K562 (cell line): ENCODE data around the gene HAPLN3. TPM values are rescaled to one million over a fixed set of nuclear protein-coding genes. Genes with fewer than 3 reads are reported as not detected.
A peak's percentile ranks its signal among the peaks of the same experiment; 100 is the strongest.

Experiments
- ATAC-seq: fragments of 200-7000 bp; cut with Tn5 transposase; 3 replicates; pipeline ENCODE4 v1.9.1; 2020; ENCODE audit warnings: moderate library complexity
- BruUV-seq: library from RNA; stranded (reverse); fragments of 400-500 nt; replicated peaks from 2 replicates; lab custom pipeline; 2021; lab: Mats Ljungman, UMichigan
- CTCF ChIA-PET: fragments of 300-600 bp; formaldehyde crosslinking; extraction: SDS; loops from one replicate; lab custom pipeline; 2021; ENCODE audit warnings: low intra/inter-chr PET ratio; lab: Yijun Ruan, JAX
- POLR2A ChIA-PET: fragments of 300-600, 350-650 bp; sonication (Branson Sonifier 250); formaldehyde crosslinking; extraction: SDS; loops from one replicate; lab custom pipeline; 2021; ENCODE audit warnings: antibody characterized with exemption, inconsistent platforms; lab: Yijun Ruan, JAX
- DNase-seq, 4 experiments: peaks; one replicate each; pipeline versions ENCODE4 v3.0.0 to v3.0.0-alpha.2; 2011 to 2018; ENCODE audit warnings: low spot score in 3 of 4, mixed read lengths in 3 of 4; ENCODE audit errors: extremely low read depth in 1 of 4
- FAIRE-seq: peaks from 2 replicates; lab custom pipeline; 2011; peaks lifted over from hg19 to GRCh38; lab: Jason Lieb, UNC
- H2AFZ ChIP-seq: 2 replicates; pipeline ENCODE4 v1.6.0; 2011; ENCODE audit warnings: low read depth, low read length, control low read depth, inconsistent platforms
- H3K27ac ChIP-seq: fragments of 200-600 bp; 3 replicates; pipeline ENCODE4 v1.8.0; 2011; ENCODE audit warnings: low read depth, mild to moderate bottlenecking, control low read depth, inconsistent platforms, low read length, moderate library complexity, mixed read lengths; ENCODE audit errors: extremely low read depth
- H3K27me3 ChIP-seq, 2 experiments: fragments of 300-600 bp in 1 of 2; 2 replicates in 1 of 2; 3 replicates in 1 of 2; pipeline versions ENCODE4 v1.6.0 to v1.8.0; 2011; ENCODE audit warnings: inconsistent platforms in 2 of 2, low read length in 2 of 2, mild to moderate bottlenecking in 1 of 2, mixed read lengths in 1 of 2, moderate library complexity in 1 of 2; ENCODE audit not compliant: control insufficient read depth in 2 of 2, insufficient read depth in 2 of 2
- H3K36me3 ChIP-seq: fragments of 300-600 bp; 3 replicates; pipeline ENCODE4 v1.8.0; 2011; ENCODE audit warnings: mild to moderate bottlenecking, low read length, inconsistent platforms; ENCODE audit not compliant: control insufficient read depth, insufficient read depth
- H3K4me1 ChIP-seq, 2 experiments: fragments of 200-600 bp in 1 of 2; replicated peaks in 1 of 2; 2 replicates in 1 of 2; 3 replicates in 1 of 2; pipeline versions ENCODE4 v1.5.1 to v1.8.0; 2011; ENCODE audit warnings: inconsistent platforms in 2 of 2, low read length in 2 of 2, mild to moderate bottlenecking in 1 of 2, mixed read lengths in 1 of 2, moderate library complexity in 1 of 2; ENCODE audit not compliant: control insufficient read depth in 2 of 2, insufficient read depth in 2 of 2
- H3K4me2 ChIP-seq: 2 replicates; pipeline ENCODE4 v1.6.1; 2011; ENCODE audit warnings: low read length, control low read depth, inconsistent platforms, mixed read lengths; ENCODE audit not compliant: insufficient read depth
- H3K4me3 ChIP-seq: fragments of 200-600 bp; sonication (generic), shearing (Covaris generic); 2 replicates; pipeline ENCODE4 v1.5.1; 2016; ENCODE audit warnings: control low read depth, inconsistent platforms
- H3K79me2 ChIP-seq: fragments of 200-600 bp; 3 replicates; pipeline ENCODE4 v1.8.0; 2011; ENCODE audit warnings: low read length, inconsistent platforms; ENCODE audit not compliant: control insufficient read depth, insufficient read depth
- H3K9ac ChIP-seq, 2 experiments: 2 replicates each; pipeline versions ENCODE4 v1.6.0 to v1.6.1; 2011; ENCODE audit warnings: low read depth in 2 of 2, low read length in 2 of 2, control low read depth in 1 of 2, inconsistent platforms in 1 of 2, mild to moderate bottlenecking in 1 of 2, mixed read lengths in 1 of 2; ENCODE audit not compliant: insufficient read depth in 1 of 2
- H3K9me1 ChIP-seq: one replicate; pipeline ENCODE4 v1.6.0; 2011; ENCODE audit warnings: inconsistent platforms, mild to moderate bottlenecking, low read length, moderate library complexity; ENCODE audit not compliant: control insufficient read depth, insufficient read depth
- H3K9me3 ChIP-seq: replicated peaks from 2 replicates; pipeline ENCODE4 v1.5.1; 2011; ENCODE audit warnings: low read depth, low read length, inconsistent platforms; ENCODE audit not compliant: control insufficient read depth, insufficient read depth
- H4K20me1 ChIP-seq: replicated peaks from 2 replicates; pipeline ENCODE4 v1.6.1; 2011; ENCODE audit warnings: low read length, inconsistent platforms, mixed read lengths; ENCODE audit not compliant: control insufficient read depth, insufficient read depth
- FOXM1 ChIP-seq, 2 experiments: fragments of 450-650 bp in 1 of 2; sonication (generic) in 1 of 2; formaldehyde crosslinking in 1 of 2; IDR thresholded peaks; 2 replicates each; pipeline versions ENCODE4 v1.6.1 to v1.9.0; 2017 to 2022; ENCODE audit warnings: low read depth in 2 of 2, mild to moderate bottlenecking in 2 of 2, missing genetic modification reagents in 1 of 2, moderate library complexity in 1 of 2
- NFE2 ChIP-seq: IDR thresholded peaks from 2 replicates; pipeline ENCODE4 v1.6.1; 2014; ENCODE audit warnings: antibody characterized with exemption, low read depth
- NR2C1 ChIP-seq, 2 experiments: fragments of 450-650 bp; IDR thresholded peaks; 2 replicates each; pipeline ENCODE4 v1.6.1; 2017; ENCODE audit warnings: mild to moderate bottlenecking in 2 of 2, antibody characterized with exemption in 1 of 2, inconsistent platforms in 1 of 2, missing compliant biosample characterization in 1 of 2, missing genetic modification characterization in 1 of 2
- WGBS: fragments of 100-300 bp; shearing (Covaris generic); methylation state at CpG from one replicate; pipeline ENCODE4 v1.1.6; 2016; ENCODE audit warnings: low coverage, mixed read lengths; ENCODE audit not compliant: insufficient coverage; ENCODE audit errors: missing lambda C conversion rate; 5-methylcytosine and 5-hydroxymethylcytosine counted together
- in situ Hi-C: fragments of 300-500 bp; cut with MboI; formaldehyde crosslinking; loops from 4 replicates; pipeline ENCODE4 v1.15.0; 2018; ENCODE audit warnings: inconsistent platforms, mixed read lengths
- intact Hi-C: fragments of 100-400 bp; cut with micrococcal nuclease; formaldehyde crosslinking; loops from 2 replicates; pipeline ENCODE4 v1.14.2; 2022
- polyA plus RNA-seq, 8 experiments: library from polyadenylated mRNA; depleted of rRNA in 4 of 8; stranded (reverse) in 5 of 8; unstranded in 3 of 8; fragments of >200 nt; fragmentation: Nextera tagmentation in 2 of 8; fragmentation: Illumina TruSeq in 1 of 8; extraction: Ambion mirVana in 2 of 8; extraction: Trizol in 1 of 8; gene quantifications; 2 replicates each; pipeline versions ENCODE4 v1.2.1 to v1.2.3, GENCODE V29; 2011 to 2014; ENCODE audit warnings: inconsistent platforms in 1 of 8, missing spikeins in 1 of 8
- total RNA-seq, 7 experiments: library from RNA; depleted of rRNA in 6 of 7; stranded (reverse); fragments of >200 nt in 6 of 7; fragmentation: Illumina TruSeq in 2 of 7; extraction: Trizol in 2 of 7; gene quantifications; 2 replicates each; pipeline versions ENCODE4 v1.2.1 to v1.2.3, GENCODE V29; 2011 to 2021; ENCODE audit warnings: low replicate concordance in 1 of 7

Gene HAPLN3
- total and polyA plus RNA-seq, 9 of the 15 experiments (the other 6 are each of a cell fraction or from before 2014, with no cell fraction given): 0.04 to 2.4 (median 0.65) TPM

- intact Hi-C loops (loop anchor here (5.0 kb wide), 1 partner anchor 35 kb away; no protein-coding TSS in a partner anchor), in situ Hi-C loops (no loop called here)
- POLR2A ChIA-PET: interaction anchor here (0.6 to 1.6 kb wide), 3 partner anchors 20 to 530 kb away, joined by 3 to 5 read pairs (median 3); no protein-coding TSS in a partner anchor
- no peak for FAIRE-seq
- no peak for TF ChIP-seq NR2C1 (IDR thresholded peaks at IDR 0.05)
- no peak for TF ChIP-seq NR2C1 (tag; IDR thresholded peaks at IDR 0.05)
- no peak for TF ChIP-seq FOXM1 (IDR thresholded peaks at IDR 0.05; ENCODE audit: low read depth)
- no peak for TF ChIP-seq FOXM1 (CRISPR knock-in tag; IDR thresholded peaks at IDR 0.05; ENCODE audit: low read depth)
- BruUV-seq: no TSS peak
- Histone ChIP-seq H3K27ac (no peak overlapping the region), H3K4me2 (no peak overlapping the region), H3K9me1 (peaks cover 5% of the 10 kb centered on the region), H3K79me2 (no peaks in the 10 kb centered on the region), H3K4me3 (no peak overlapping the region), H3K4me1 (peaks cover 8 to 18% of the 10 kb centered on the region in 2 experiments; a peak in 4 of 5 replicates), H4K20me1 (peaks cover 5% of the 10 kb centered on the region), H3K9me3 (no peaks in the 10 kb centered on the region), H3K36me3 (no peaks in the 10 kb centered on the region), H3K9ac (no peak overlapping the region; a peak in 1 of 4 replicates), H2AFZ (no peak overlapping the region), H3K27me3 (peaks cover 41 to 69% of the 10 kb centered on the region in 2 experiments; a peak in 4 of 5 replicates)
- CTCF ChIA-PET: no interaction called here
- 0% methylated on average over 6 of the region's 6 CpGs for WGBS
- no peak for ATAC-seq
- DNase-seq: no peak
Observed at GRCh38 chr15:88872106-88872505, 23.2 kb downstream of the HAPLN3 start.

- no peak for FAIRE-seq
- no peak for ATAC-seq
- POLR2A ChIA-PET: interaction anchor here (0.6 to 1.8 kb wide), 5 partner anchors 9 to 219 kb away, joined by 3 to 5 read pairs (median 3); no protein-coding TSS in a partner anchor
- no peaks in the 10 kb centered on the region for H3K9me3 ChIP-seq
- no peak overlapping the region for H3K4me2 ChIP-seq
- H3K4me1 ChIP-seq: peaks cover 6 to 13% of the 10 kb centered on the region in 2 experiments; a peak in 4 of 5 replicates
- intact Hi-C loops: loop anchor here (5.0 kb wide), 1 partner anchor 34 kb away; no protein-coding TSS in a partner anchor
- 0 out of 4 replicates have a peak overlapping the region, but pooled peaks of 1 of the 2 experiments have one; percentile 14 for H3K9ac ChIP-seq
- 6% methylated on average over 14 of the region's 14 CpGs for WGBS
- no peaks in the 10 kb centered on the region for H3K36me3 ChIP-seq
- DNase-seq: no peak
- H3K79me2 ChIP-seq: no peaks in the 10 kb centered on the region
- CTCF ChIA-PET: no interaction called here
- in situ Hi-C loops: no loop called here
- no peak for TF ChIP-seq NFE2
- TF ChIP-seq, all 486 proteins: peak for 0
- Histone ChIP-seq H2AFZ (no peak overlapping the region), H3K9me1 (peaks cover 5% of the 10 kb centered on the region), H3K27ac (no peak overlapping the region), H4K20me1 (no peaks in the 10 kb centered on the region; the same call in 1 of the 2 replicates), H3K4me3 (no peak overlapping the region), H3K27me3 (peaks cover 41 to 61% of the 10 kb centered on the region in 2 experiments; a peak in 4 of 5 replicates)
- BruUV-seq: no TSS peak
Observed at GRCh38 chr15:88871313-88871712, 24.0 kb downstream of the HAPLN3 start.
